NCI-H1092 treated with DMSO at 0.1 percent for 48 hours (cell line): Measurements from ENCODE around the gene RNF183.
"Not testable (repeated sequence)": the region's sequence is repeated elsewhere in the genome, so short reads cannot be mapped to it uniquely, and the experiment has no call there.

ENCODE experiments used
- DNase-seq: peaks from one replicate; lab custom pipeline; 2025; lab: John Stamatoyannopoulos, UW

The RNF183 gene

GRCh38 chr9:113274474-113275156 is 28.6 kb downstream of the RNF183 start:
- DNase-seq, result peak; percentile 53

DNA sequence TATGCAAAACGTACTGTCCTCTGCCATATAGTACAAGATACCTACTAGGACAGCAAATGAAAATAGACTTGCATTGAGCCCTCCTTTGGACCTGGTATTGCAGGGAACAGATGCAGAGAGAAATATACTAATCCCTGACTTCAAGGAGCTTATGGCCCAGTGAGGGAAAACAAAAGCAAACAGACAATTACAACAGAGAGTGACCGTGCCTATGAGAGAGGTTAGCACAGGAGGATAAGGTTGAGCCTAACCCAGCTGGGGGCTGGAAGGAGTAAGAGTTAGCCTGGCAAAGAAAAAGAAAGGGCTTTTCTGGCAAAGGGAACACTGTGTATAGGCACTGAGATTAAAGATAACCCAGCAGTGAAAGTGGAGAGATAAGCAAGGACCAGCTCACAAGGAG is 33.3 kb downstream of the RNF183 start:
- no peak for DNase-seq

DNA sequence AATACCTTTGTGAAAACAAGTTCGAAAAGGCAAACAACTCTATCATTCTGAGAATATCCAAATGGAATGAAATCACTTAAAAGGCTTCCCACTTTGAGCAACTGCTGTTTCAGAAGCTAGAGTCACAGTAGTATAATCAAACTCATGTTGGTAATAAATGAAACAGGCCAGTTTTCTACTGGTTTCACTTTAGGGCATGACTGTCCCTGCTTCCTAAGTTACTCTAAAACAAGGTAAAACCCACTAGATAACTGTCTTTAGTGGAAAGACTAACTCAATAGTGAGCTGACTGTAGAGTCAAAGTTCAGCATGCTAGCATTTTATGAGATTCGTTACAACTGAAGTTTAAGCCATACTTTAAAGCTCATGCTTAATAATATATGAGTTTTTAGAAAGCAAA is 33.8 kb downstream of the RNF183 start:
- DNase-seq, result no peak

DNA sequence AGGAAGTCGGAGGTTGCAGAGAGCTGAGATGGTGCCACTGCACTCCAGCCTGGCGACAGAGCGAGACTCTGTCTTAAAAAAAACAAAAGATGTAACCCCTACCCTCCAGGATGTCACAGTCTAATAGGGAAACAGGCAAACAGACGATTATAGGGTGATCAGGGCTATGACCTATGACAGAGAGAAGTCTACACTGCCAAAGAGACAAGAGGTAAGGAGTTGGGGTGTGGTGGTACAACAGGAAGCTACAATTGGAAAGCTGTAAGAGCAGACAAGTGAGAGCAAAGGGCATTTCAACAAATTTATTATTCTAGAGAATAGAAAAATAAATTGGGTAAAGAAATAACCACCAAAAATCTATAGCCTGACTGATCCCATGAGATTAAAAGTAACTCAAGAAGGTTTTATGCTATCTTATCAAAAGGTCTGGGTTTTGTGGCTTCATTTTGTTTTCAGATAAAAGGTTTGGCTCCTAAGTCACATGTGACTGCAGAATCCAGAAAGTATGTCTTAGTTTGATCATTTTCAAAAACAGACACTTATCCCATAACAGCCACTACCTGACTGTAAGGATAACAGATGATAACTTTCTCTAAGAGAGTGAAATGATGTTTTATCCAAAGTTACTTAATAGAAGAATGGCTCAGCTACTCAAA is 35.1 kb downstream of the RNF183 start:
- DNase-seq, result no peak

GRCh38 chr9:113266174-113266573 is 37.0 kb downstream of the RNF183 start:
- DNase-seq, result no peak

DNA sequence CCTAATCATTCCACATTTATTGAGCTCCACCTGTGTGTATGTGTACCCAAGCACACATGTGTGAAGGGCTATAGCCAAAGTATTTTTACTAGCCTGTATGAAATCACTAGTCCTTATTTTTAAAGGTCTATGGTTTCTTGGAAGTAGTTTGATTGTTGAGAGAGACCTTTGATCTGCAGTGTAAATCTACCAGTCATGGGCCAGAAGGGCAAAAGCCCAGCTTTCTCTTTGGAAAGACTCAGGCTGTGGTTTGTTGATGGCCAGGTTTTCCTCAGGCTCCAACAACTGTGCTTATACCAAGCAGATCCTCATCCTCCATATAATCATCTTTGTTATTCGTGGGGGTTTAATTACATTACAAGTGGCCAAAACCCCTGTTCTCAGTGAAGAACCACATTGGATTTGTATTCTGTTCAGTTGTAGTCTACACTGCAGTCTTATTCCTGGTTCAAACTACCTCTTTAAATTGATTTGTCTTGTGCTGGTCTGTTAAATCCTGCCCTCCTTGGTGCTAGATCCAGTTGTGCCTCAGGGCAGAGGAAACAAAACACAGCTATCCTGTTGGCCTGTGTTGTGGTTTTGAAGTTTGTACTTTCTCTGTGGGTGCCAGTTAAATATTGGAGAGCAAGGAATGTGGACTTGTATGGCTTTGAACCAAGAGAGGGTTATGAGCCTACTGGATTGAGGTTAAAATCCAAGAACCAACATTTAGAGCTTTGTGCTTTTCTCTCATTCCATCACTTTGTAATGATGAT is 41.1 kb downstream of the RNF183 start:
- DNase-seq, result no peak

GRCh38 chr9:113258282-113258681 is 44.9 kb downstream of the RNF183 start:
- DNase-seq, result no peak

DNA sequence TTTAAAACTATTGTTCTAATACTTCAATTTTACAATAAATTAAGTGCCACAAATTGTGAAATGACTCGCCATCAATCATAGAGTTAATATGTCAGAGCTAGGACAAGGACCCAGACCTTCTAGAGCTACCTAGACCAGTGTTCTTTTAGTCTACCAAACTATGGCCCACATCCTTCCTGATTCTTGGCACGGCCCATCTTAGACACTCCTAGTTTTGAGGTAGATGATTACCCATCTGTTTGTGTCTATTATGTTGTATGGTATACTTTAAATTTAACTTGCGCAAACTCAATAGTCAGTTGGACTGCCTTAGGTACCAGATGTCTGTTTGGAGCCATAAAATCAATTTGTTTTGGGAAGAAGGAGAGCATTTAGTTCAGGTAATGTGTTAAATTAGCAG is 45.3 kb downstream of the RNF183 start:
- DNase-seq, result no peak

DNA sequence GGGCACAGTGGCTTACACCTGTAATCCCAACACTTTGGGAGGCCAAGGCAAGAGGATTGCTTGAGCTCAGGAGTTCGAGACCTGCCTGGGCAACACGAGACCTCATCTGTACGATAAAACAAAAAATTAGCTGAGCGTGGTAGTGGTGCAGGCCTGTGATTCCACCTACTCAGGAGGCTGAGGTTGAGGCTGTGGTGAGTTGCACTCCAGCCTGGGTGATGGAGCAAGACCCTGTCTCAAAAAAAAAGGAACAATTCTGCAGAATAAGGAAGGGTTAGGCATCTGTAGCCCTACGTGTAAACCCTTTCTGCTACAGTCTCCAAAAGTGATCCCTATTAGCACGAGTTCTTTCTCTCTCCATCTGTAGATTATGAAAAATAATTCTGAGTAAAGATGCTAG is 47.7 kb downstream of the RNF183 start:
- DNase-seq, result no peak

DNA sequence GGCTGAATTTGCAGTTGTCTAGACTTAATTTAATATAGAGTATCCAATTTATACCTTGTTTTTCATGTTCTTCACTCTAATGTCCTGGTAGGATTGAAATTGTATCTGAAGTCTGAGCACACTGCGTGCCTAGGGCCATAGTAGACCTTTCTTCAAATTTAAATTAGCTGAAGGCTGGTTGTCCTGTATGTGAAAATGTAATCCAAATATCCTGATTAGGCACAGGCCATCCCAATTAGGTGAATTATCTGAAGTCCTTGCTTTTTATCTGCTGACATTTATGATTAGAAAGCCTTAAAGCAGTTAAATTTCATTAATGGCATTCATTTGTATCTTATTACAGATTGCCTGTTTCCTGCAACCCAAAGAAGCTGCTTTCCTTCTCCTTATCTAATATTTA is 48.2 kb downstream of the RNF183 start:
- no peak for DNase-seq

DNA sequence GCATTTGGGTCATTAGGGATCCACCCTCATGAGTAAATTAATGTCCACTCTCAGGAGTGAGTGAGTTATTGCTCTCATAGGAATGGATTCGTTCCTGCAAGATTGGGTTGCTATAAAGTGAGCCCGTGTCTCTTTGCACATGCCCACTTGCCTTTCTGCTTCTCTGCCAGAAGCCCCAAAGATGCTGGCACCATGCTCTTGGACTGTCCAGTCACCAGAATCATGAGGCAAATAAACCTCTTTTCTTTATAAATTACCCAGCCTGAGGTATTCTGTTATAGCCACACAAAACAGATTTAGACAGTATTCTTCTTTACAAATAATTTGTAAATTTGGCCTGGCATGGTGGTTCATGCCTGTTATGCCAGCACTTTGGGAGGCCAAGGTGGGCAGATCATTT is 52.4 kb downstream of the RNF183 start:
- no peak for DNase-seq

- DNase-seq, result not testable (repeated sequence)
These were observed 53.5 kb downstream of the RNF183 start for GRCh38 chr9:113249661-113250060.

- DNase-seq, result peak; percentile 0
These were observed 55.5 kb downstream of the RNF183 start for GRCh38 chr9:113247640-113248039.
